Endothelial cell of umbilical vein (primary cell): ENCODE results near the gene SIRPA. TPM values are rescaled to one million over a fixed set of nuclear protein-coding genes. Genes with fewer than 3 reads are reported as not detected.

Experiments used
- BruUV-seq: library from RNA; stranded (reverse); fragments of 400-500 nt; replicated peaks from 2 replicates; lab custom pipeline; 2021; lab: Mats Ljungman, UMichigan
- CTCF ChIA-PET: fragments of 300-600, 350-600 bp; sonication (Branson Sonifier 250); formaldehyde crosslinking; loops from one replicate; lab custom pipeline; 2021; ENCODE audit warnings: antibody characterized with exemption, inconsistent platforms; lab: Charles Lee
- POLR2A ChIA-PET: fragments of 300-600, 350-600 bp; sonication (Branson Sonifier 250); formaldehyde crosslinking; loops from one replicate; lab custom pipeline; 2021; ENCODE audit warnings: antibody characterized with exemption, inconsistent platforms; lab: Charles Lee
- DNase-seq: peaks from one replicate; pipeline ENCODE4 v3.0.0-alpha.2; 2011; ENCODE audit warnings: low read depth, low spot score
- FAIRE-seq: peaks from 2 replicates; lab custom pipeline; 2011; peaks lifted over from hg19 to GRCh38; lab: Jason Lieb, UNC
- H2AFZ ChIP-seq: 2 replicates; pipeline ENCODE4 v1.6.0; 2012; ENCODE audit warnings: low read depth, low read length, control low read depth, inconsistent platforms
- H3K27ac ChIP-seq: 2 replicates; pipeline ENCODE4 v1.5.1; 2011; ENCODE audit warnings: low read depth, mild to moderate bottlenecking, control low read depth, low read length, moderate library complexity; ENCODE audit not compliant: insufficient read depth
- H3K27me3 ChIP-seq, 2 experiments: 2 replicates each; pipeline versions ENCODE4 v1.6.0 to v1.6.1; 2011; ENCODE audit warnings: low read length in 2 of 2, mixed read lengths in 1 of 2; ENCODE audit not compliant: control insufficient read depth in 2 of 2, insufficient read depth in 2 of 2
- H3K36me3 ChIP-seq, 2 experiments: 2 replicates in 1 of 2; 3 replicates in 1 of 2; pipeline ENCODE4 v1.5.1; 2011; ENCODE audit warnings: low read length in 2 of 2, mild to moderate bottlenecking in 1 of 2, moderate library complexity in 1 of 2; ENCODE audit not compliant: control insufficient read depth in 2 of 2, insufficient read depth in 2 of 2; ENCODE audit errors: extremely low read depth in 1 of 2
- H3K4me1 ChIP-seq: 3 replicates; pipeline ENCODE4 v1.5.1; 2011; ENCODE audit warnings: mild to moderate bottlenecking, low read length; ENCODE audit not compliant: control insufficient read depth, insufficient read depth; ENCODE audit errors: extremely low read depth
- H3K4me2 ChIP-seq: 2 replicates; pipeline ENCODE4 v1.6.1; 2011; ENCODE audit warnings: low read length, control low read depth, mixed read lengths; ENCODE audit not compliant: insufficient read depth
- H3K4me3 ChIP-seq, 3 experiments: fragments of 200-600 bp in 1 of 3; sonication (generic), shearing (Covaris generic) in 1 of 3; replicated peaks in 1 of 3; 2 replicates each; pipeline ENCODE4 v1.5.1; 2011 to 2016; ENCODE audit warnings: control low read depth in 3 of 3, low read length in 3 of 3, mild to moderate bottlenecking in 2 of 3, inconsistent platforms in 1 of 3, low read depth in 1 of 3, moderate library complexity in 1 of 3; ENCODE audit not compliant: insufficient read depth in 1 of 3
- H3K79me2 ChIP-seq: 2 replicates; pipeline ENCODE4 v1.6.0; 2012; ENCODE audit warnings: low read length, inconsistent platforms; ENCODE audit not compliant: control insufficient read depth, insufficient read depth
- H3K9ac ChIP-seq: replicated peaks from 2 replicates; pipeline ENCODE3; 2011; ENCODE audit warnings: low read length, control low read depth; ENCODE audit not compliant: insufficient read depth; ENCODE audit errors: extremely low read depth
- H3K9me1 ChIP-seq: replicated peaks from 3 replicates; pipeline ENCODE4 v1.6.0; 2011; ENCODE audit warnings: mild to moderate bottlenecking, low read length; ENCODE audit not compliant: control insufficient read depth, insufficient read depth; ENCODE audit errors: extremely low read depth
- H3K9me3 ChIP-seq: replicated peaks from 2 replicates; pipeline ENCODE4 v1.5.1; 2012; ENCODE audit warnings: low read length, inconsistent platforms; ENCODE audit not compliant: control insufficient read depth, insufficient read depth
- H4K20me1 ChIP-seq: replicated peaks from 2 replicates; pipeline ENCODE3; 2011; ENCODE audit warnings: mild to moderate bottlenecking, low read length; ENCODE audit not compliant: control insufficient read depth, insufficient read depth; ENCODE audit errors: extremely low read depth
- CTCF ChIP-seq, 2 donors: IDR thresholded peaks; 1 replicate in 1 of 2; 2 replicates in 1 of 2; pipeline ENCODE4 v1.5.1; 2011; ENCODE audit warnings: low read length in 2 of 2, mild to moderate bottlenecking in 2 of 2, moderate library complexity in 2 of 2, control low read depth in 1 of 2, inconsistent platforms in 1 of 2, low read depth in 1 of 2; ENCODE audit not compliant: insufficient read depth in 1 of 2; ENCODE audit errors: extremely low read depth in 1 of 2
- EZH2 ChIP-seq: IDR thresholded peaks from 2 replicates; pipeline ENCODE4 v1.6.1; 2012; ENCODE audit warnings: borderline replicate concordance, low read depth, mild to moderate bottlenecking, moderate library complexity, low read length, inconsistent platforms; ENCODE audit not compliant: severe bottlenecking
- FOS ChIP-seq: IDR thresholded peaks from 2 replicates; pipeline ENCODE4 v1.6.1; 2011; ENCODE audit warnings: mild to moderate bottlenecking, low read length, moderate library complexity, borderline replicate concordance; ENCODE audit not compliant: insufficient read depth
- GATA2 ChIP-seq: IDR thresholded peaks from 2 replicates; pipeline ENCODE4 v1.7.0; 2011; ENCODE audit warnings: low read depth, mild to moderate bottlenecking, moderate library complexity, mixed read lengths, low read length; ENCODE audit not compliant: insufficient read length, insufficient read depth
- JUN ChIP-seq: IDR thresholded peaks from 2 replicates; pipeline ENCODE4 v1.6.1; 2011; ENCODE audit warnings: borderline replicate concordance, low read depth; ENCODE audit not compliant: insufficient read length, insufficient read depth
- MYC ChIP-seq: IDR thresholded peaks from one replicate; pipeline ENCODE4 v1.6.1; 2011; ENCODE audit warnings: mild to moderate bottlenecking, low read depth, low read length
- POLR2A ChIP-seq: IDR thresholded peaks from 2 replicates; pipeline ENCODE4 v1.6.1; 2012; ENCODE audit warnings: low read depth, mild to moderate bottlenecking, control low read depth, low read length
- POLR2AphosphoS5 ChIP-seq: IDR thresholded peaks from 2 replicates; pipeline ENCODE4 v1.6.1; 2012; ENCODE audit warnings: low read depth, mild to moderate bottlenecking, control low read depth, low read length, moderate library complexity; ENCODE audit not compliant: insufficient read depth
- dilution Hi-C: fragments of 300-500 bp; cut with MboI; formaldehyde crosslinking; loops from one replicate; pipeline ENCODE4 v1.15.0; 2019; ENCODE audit warnings: low sequenced_read_pairs; ENCODE audit not compliant: extremely low pct_ligation_motif_present
- intact Hi-C: fragments of 100-400 bp; cut with micrococcal nuclease; formaldehyde crosslinking; loops from one replicate; pipeline ENCODE4 v1.10.0; 2022
- polyA plus RNA-seq, 4 experiments: library from polyadenylated mRNA; depleted of rRNA in 3 of 4; stranded (reverse) in 3 of 4; unstranded in 1 of 4; fragments of >200 nt; gene quantifications; 2 replicates each; pipeline versions ENCODE4 v1.2.1 to v1.2.3, GENCODE V29; 2011 to 2012; ENCODE audit warnings: missing spikeins in 1 of 4
- total RNA-seq: library from RNA; stranded (reverse); gene quantifications from 2 replicates; pipeline ENCODE4 v1.2.3, GENCODE V29; 2021
- TF ChIP-seq, protein P1 (sequence below): IDR thresholded peaks from 2 replicates; pipeline ENCODE4 v1.6.1; 2011; ENCODE audit not compliant: insufficient read depth, insufficient read length

Gene SIRPA
- total and polyA plus RNA-seq, 2 donors (not counting 3 experiments of a cell fraction or from before 2014, with no cell fraction given), result 29.9 to 59.2 TPM

DNA sequence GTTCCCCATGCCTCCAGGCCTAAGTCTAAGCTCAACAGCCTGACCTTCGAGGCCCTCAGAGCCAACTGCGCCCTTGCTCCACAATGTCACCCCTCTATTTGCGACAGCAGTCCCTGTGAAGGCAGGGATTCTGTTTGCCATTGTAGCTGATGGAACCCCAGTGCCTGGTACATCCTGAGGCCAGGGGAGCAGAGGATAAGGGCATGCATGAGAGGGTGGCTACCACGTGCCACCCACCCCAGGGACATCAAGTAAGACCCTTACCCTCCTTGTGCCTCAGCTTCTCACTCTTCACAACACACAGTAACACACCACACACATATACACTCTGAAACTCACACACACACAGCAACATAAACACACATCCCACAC lies 20.0 kb upstream of the SIRPA start:
- BruUV-seq, result no TSS peak
- Histone ChIP-seq H3K9me1 (no peaks in the 10 kb centered on the region), H4K20me1 (no peaks in the 10 kb centered on the region), H3K4me3 (no peak overlapping the region), H3K36me3 (no peaks in the 10 kb centered on the region), H3K9me3 (no peaks in the 10 kb centered on the region), H3K4me2 (no peak overlapping the region), H3K27ac (no peak overlapping the region), H2AFZ (no peak overlapping the region), H3K27me3 (peaks cover 0 to 5% of the 10 kb centered on the region in 2 experiments), H3K4me1 (no peaks in the 10 kb centered on the region), H3K79me2 (no peaks in the 10 kb centered on the region), H3K9ac (no peak overlapping the region)
- FAIRE-seq, result no peak
- POLR2A ChIA-PET, result no interaction called here
- DNase-seq, result no peak
- TF ChIP-seq POLR2AphosphoS5 (no peak), CTCF (IDR thresholded peaks at IDR 0.05; ENCODE audit: extremely low read depth in 1 of 2, insufficient read depth in 1 of 2, low read depth in 1 of 2, low read length in 2 of 2) (no peak), JUN (no peak), EZH2 (no peak), FOS (no peak), MYC (no peak), POLR2A (no peak), GATA2 (no peak)
- TF ChIP-seq, protein P1, sequence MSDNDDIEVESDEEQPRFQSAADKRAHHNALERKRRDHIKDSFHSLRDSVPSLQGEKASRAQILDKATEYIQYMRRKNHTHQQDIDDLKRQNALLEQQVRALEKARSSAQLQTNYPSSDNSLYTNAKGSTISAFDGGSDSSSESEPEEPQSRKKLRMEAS, result no peak
- intact Hi-C loops (no loop called here), dilution Hi-C loops (no loop called here)
- CTCF ChIA-PET, result interaction anchor here (1.2 kb wide), 1 partner anchor 73 kb away, joined by 3 read pairs; no protein-coding TSS in a partner anchor
